HG03066 (cell line): ENCODE measurements around the gene GRIPAP1.

Experiments used
- ATAC-seq: cut with Tn5 transposase; IDR thresholded peaks from one replicate; pipeline ENCODE4 v1.9.1; 2021; ENCODE audit warnings: low read depth; ENCODE audit not compliant: unreplicated experiment

GRIPAP1 gene

DNA sequence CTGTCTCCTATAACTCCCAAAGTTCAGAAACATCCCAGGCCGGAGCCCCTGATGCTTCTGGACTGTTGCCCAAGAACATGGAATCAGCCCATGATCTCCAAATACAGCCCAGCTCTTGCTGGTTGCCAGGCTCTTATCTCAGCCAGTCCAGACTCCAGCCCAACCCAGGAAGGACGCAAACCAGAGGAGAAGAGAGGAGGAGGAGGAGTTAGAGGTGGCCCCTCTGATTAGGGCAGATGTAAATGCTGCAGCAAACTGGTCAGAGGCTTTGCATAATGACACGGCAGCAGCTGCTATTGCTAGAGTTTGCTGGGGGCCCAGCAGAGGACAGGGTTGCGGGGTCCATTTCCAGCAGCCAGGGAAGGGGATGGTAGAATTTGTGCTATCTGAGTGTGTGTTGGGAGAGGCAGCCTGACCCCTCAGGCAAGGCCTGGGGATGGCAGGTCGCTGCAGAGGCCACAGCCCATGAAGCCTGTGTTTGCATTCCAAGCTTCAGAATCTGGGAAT lies 40.4 kb downstream of the GRIPAP1 start:
- no peak for ATAC-seq

DNA sequence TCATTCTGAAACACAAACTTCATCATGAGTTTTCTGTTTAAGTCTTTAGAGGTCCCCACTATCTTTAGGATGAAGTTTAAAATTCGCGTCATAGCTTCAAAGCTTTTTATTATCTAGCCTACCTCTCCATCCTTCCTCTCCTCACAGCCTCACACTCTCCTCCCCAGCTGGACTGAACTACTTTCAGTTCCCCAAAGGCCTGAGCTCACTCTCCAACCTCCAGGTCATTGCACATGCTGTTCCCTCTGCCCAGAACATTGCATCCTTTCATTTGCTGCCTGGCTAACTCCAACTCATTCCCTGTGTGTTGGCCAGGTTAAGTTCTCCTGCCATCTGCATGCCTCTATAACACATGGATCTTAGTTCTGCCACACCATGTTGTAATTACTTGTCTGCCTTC lies 41.8 kb downstream of the GRIPAP1 start:
- no peak for ATAC-seq

DNA sequence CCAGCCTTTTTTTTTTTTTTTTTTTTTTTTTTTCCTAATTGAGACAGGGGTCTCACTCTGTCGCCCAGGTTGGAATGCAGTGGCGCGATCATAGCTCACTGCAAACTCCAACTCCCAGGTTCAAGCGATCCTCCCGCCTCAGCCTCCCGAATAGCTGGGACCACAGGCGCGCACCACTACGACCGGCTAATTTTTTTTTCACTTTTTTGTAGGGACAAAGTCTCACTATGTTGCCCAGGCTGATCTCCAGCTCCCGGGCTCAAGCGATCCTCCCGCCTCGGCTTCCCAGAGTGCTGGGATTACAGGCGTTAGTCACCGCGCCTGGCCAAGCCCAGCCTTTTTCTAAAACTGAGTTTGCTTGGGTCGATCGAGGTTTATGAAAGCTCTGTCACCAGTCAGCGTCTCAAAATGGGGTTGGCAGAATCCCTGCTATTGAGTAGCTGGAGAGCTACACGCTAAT lies 43.4 kb downstream of the GRIPAP1 start:
- no peak for ATAC-seq

DNA sequence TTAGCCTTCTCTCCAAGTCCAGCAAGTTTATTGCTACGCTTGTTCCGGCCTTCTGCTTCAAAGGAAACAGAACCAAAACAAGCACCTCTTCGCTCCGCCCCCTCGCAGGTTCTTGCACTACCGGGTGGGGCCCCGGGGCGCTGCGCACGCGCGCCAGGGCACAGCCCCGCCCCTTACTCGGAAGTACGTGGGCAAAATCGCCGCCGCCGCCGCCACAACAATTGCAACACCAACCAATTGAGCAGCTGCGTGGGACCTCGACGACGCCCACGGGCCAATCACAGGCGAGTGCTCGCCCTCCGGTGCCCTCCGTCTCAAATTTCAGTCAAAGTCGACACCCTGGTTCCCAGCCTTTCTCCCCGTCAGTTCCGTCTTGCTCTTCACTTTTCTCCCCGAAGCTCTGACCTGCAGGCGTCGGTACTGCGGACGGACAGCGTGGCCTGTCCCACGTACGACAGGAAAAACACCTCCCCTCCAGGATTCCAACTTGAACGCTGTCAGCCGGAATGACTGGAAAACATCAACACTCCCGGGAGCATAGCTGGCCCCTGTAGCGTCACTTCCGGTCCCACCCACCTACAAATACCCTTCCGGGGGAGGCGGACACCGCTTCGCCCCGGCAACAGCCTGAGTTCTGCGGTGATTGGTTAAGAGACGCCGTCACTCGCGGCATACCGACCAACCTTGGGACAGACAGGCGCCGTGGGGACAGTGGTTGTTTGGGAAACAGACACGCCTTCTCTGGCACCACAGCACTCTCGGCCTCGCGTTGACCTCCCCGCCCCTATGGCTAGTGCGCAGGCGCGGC lies 44.0 kb downstream of the GRIPAP1 start:
- ATAC-seq = peak; percentile 90

DNA sequence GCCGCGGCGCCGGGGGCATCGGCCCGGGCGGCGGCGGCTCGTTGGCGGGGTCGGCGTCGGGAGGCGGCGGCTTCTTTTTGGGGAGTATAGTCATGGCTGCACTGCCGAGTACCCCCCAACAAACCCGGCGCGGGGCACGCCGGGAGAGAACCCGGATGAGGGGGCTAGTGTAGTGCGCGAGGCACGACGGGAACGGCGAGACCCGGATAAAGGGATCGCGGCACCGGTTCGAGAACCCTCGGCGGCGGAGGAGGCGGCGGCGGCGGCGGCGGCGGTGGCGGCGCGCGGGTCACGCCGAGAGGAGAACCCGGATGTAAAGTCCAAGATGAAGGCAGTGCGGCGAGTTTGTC lies 44.6 kb downstream of the GRIPAP1 start, which contains the start of gene OTUD5:
OTUD5 (minus strand) TSS at position 131 of the 350 bp plus-strand sequence; CDS start at position 94, 37 bp downstream.
- peak; percentile 38 for ATAC-seq

DNA sequence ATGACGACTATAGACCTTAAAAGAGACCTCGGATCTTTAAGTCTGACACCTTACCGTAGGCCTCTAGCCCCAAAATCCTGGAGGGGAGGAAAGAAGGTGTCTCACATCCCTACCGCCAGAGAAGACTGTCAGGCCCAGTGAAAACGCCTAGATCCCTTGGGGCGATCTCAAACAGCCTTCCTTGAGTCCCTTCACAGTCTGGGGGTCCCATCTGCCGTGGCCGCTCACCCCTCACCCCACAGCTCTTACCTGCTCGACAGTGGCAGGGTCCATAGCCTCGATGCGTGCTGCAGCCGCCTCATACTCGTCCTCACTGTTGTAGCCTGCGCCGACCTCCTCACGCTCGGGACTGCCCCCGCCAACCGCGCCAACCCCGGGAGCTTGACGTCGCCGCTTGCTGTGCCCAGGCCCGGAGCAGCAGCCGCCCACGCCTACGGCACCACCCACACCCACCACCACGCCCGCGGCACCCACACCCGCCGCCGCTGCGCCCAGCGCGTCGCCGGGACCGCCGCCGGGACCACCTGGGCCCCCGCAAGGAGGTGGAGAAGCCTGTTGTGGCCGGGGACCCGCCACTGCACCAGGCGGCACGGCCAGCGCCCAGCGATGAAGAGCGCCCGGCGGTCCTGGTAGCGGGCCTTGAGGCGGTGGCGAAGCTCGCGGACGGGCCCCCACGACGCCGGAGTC lies 45.2 kb downstream of the GRIPAP1 start:
- ATAC-seq = no peak

DNA sequence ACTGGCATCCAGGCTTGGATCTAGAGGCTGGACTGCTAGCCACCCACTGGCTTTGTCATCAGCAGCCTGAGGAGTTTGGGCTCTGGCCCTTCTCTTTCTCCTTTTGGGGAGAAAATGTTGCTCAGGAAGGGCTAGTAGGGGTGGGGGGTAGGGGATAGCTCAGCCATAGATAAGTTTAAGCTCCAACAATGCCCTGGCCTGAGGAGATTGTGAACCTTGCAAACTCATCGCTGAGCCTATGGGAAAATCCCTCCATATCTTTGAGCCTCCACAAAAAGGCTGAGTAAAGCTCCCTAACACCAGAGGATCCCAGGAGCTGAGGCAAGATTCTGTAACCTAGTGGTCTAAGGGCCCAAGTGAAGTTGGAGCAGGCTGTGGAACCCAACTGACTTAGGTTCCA lies 53.5 kb downstream of the GRIPAP1 start:
- no peak for ATAC-seq

DNA sequence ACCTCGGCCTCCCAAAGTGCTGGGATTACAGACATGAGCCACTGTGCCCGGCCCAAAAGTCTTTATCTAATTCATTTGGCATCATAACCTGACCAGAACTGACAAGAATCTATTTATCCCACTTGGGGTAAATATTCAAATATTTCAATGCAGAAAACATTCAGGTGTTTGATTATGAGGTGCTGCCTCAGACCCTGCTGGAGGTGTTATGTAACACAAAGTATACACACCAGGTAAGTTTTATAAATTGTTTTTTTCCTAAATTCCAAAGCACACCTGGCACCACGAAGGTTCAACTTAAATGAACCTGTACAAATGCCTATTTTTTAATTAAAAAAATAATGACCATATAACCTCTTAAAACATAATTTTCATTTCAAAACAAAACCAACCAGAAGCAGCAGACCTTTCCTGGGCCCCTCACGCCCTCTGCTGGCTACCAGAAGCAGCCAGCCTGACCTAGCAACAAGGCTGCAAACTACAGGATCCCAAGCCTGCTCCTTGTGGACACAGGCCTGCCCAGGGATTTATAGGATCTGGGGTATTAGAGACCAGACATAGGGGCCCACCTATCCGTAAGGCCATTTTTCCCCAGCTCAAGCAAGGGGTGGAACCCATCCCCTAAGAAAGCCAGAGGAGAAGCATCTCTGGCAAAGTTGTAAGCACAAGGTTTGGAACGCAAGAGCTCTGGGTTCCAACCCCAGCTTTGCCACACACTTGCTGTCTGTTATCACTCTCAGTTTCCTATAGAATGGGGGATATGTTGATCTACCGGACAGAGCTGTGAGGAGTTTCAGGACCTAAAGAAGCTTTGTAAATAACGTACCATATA lies 56.3 kb downstream of the GRIPAP1 start:
- ATAC-seq = no peak

DNA sequence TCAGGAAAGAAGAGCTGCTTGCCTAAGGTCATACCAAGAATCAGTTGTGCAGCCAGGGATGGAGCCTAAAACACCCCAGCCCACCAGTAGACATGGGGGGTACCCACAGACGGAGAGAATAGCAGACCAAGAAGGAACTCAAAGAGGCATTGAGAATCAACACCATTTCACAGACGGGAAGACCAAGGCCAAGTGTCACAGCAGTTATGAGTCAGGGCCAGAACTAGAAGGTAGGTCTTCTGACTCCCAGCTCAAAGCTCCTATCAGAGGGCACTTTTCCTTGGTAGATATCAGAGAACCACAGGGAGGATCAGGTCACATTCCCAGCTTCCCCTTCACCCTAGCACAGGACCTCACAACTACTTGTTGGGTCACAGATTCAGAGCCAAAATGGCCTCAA lies 59.2 kb downstream of the GRIPAP1 start:
- ATAC-seq = no peak

DNA sequence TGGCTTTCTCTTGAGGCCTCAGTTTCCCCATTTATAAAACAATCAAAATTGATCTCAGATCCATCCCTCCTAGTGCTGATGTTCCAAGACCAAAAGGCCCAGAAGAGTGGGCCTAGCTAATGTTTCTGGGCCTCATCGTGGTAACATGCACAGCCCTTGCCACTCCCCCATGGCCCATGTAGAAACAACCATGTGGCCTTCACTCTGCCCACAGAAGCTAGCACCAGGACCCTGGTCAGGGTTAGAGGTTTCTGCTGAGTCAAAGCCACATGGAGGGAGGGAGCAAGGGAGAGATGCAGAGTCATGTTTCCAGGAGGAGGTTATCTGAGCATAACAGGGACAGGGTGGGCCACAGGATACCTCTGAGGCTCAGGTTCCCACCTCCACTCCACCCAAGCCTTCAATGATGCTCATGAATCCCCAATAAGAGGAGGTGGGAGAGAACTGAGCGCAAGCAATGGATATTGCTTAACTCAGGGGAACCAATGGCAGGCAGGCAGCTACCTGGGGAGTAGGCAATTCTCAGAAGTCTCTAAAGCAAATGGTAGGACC lies 61.6 kb downstream of the GRIPAP1 start:
- ATAC-seq = no peak

DNA sequence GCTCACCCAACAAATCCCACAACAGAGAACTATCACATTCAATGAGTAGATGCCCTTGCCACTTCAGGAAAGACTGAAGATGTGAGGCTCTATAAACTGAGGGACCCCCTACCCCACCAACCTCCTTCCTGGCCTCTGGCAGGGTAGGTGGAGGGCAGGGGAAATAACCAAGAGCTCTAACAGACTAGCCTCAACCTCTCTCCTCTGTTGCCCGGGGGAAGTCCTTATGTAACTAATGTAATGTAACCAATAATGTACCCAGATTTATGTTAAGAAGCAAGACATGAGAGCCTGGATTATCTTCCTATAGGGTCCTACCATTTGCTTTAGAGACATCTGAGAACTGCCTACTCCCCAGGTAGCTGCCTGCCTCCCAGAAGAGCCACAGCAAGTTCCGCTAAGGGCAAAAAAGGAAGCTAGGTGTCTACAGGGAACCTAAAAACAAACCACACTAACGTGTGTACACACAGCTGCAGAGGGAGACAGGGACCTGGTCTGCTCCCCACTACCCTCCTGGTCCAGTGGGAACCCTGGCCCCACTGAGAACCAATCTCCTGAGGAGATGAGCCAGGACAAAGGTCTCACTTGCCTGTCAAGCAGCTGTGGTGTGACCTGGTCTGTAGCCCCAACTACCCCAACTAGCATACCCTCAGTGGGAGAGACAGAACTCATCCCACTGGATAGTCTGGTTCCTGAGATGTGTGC lies 62.4 kb downstream of the GRIPAP1 start:
- ATAC-seq = no peak

DNA sequence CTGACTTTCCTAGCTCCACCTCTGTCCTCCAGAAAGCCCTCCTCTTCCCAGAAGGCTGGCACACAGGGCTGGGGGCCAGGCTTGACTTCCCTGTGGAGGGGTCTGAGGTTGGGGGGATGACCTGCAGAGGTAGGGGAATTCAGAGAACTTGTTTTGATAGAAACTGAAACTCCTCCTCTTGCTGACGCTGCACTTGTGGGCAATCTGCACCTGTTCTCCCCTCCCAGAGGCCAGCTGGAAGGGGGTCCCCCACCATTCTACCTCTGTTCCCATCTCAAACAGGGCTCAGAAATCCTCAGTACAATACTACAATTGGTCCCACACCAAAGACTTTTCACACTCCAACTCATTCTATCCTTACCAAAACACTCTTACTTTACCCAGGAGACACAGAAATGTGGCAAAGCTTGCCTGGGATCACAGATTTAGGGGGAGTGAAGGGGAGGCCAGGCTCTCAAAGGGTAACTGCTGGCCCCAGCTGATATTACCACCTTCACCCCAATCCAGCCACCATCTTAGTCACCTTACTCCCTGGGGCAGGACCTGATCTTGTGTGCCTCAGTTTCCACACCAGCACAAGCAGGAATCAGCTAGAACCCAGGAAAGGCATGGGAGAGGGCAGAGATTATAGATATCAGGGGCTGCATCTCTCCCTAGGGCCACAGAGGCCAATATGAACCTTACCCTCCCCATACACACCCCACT lies 63.2 kb downstream of the GRIPAP1 start:
- ATAC-seq = peak; percentile 39

DNA sequence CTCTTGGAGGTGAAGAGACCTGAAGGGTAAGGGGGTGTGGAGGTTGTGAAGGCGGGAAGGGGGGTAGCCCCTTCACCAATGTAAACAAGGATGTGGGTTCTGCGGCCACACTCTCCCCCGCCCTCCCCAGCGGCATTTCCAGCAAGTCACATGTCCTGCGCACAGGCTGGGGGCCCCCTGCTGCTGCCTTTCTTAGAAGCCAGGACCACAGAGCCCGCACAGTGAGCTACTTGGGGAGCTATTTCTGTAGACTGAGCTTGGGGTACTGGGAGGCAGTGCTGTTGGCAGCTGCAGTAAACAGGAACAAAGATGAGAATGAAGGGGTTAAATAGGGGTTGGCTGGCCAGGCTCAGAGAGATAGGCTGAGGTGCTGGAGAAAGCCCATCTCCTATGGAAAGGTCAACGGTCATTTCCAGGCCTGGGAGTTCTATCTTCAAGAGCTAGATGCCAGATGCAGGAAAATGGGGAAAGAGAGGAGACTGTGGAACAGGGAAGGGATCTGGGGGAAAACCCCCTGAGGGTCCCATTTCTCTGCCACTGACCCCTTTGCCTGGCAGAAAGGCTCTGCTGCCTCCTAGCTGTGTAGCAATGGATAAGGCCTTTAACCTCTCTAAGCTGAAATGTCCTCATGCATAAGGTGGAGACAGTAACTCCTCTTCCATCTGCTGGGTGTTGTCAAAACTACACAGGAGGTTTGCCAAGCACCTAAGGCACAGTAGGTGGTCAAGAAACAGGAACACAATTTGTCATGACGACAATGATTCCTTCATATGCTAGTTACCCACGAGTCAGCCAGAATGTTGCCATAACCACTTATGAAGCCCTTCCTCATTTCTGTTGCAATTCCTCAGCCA lies 64.8 kb downstream of the GRIPAP1 start:
- peak; percentile 58 for ATAC-seq

DNA sequence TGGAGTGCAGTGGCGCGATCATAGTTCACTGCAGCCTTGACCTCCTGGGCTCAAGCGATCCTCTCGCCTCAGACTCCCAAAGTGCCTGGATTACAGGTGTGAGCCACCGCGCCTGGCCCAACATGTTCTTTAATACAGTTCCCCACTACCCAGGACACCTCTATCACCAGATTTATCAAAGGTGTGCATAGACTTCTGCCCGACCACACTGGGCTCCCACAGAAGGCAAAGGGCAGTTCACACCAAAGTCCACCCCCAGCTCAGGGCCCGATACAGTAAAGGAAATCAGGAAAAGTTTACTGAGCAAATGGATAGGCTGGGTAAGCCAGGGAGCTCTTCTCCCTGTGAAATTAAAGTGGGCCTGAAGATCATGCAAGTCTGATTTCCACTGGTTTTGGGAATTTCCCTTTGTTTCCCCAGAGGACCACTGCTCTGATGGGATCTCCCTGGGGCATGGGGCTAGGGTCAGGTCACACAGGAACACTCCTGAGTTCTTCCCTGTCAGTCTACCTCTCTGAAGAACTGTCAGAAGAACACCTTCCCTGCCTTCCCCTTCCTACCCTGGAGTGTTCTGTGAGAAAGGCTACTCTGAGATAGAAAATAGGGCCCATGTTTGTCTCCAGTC lies 65.5 kb downstream of the GRIPAP1 start:
- ATAC-seq = no peak

DNA sequence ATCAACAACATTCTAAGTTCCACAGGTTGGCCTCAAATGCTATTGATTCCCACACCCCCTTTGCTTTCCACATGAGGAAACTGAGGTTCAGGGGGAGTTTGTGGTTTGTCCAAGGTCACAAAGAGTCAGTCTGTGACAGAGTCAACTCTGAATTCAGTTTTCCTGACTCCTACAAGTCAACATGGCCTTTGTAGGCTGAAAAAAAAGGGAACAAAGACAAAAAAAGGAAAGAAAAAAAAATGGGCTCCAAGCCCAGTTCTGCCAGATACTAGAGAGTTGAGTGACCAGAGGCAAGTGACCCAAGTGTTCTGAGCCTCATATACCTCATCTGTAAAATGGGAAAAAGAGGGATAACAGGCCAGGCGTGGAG lies 66.8 kb downstream of the GRIPAP1 start:
- ATAC-seq = no peak

DNA sequence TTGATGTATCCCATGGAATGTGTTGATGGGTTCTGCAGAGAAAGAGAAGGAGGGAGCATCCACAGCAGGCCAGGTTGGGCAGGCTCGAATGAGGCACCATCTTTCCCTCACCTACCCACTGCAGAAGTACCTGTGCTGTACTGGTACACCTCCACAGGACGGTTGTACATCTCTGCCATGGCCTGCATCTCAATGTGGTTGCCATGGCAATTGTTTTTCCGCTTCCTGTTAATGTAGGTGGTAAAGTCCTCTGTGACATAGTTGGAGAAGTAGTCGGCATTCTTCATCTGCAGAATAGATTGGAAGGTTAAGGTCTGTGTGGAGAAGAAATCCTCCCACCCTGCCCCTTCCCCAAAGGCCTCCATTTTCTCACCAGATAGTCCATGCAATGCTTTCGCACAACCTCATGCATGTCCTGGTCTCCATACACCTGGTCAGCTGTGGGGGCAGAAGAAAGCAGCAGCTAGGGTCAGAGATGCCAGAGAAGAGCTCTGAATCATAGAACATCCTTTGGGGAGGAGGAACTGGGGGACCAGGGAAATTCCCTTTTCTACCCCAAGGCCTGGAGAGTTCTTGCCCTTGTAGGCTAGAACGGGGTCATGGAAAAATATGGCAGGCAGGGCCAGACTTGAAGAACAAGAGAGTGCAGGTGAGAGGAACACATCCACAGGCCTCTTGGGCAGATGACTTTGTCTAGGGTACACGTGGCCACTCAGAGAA lies 67.3 kb downstream of the GRIPAP1 start:
- no peak for ATAC-seq

DNA sequence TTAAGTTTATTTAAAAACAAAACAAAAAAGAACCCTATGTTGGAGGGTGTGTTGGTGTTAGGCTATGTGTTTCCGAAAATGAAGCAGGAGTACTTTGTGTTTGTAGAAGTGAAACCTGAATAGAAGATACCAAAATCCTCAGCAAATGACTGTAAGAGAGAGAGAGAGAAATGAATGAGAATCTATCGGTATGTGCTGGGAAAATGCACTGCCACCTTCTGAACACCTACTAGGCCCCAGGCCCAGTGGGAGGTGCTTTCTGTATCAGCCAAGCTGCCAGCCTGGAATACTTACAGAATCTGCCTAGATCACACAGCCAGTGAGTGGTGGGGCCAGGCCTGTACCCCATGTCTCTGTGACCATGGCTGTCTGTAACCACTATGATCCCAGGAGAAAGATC lies 68.3 kb downstream of the GRIPAP1 start:
- no peak for ATAC-seq
